ENCODE measurements around the gene AACS.

Gene AACS

GRCh38 chr12:125124320-125124966 lies 59.2 kb downstream of the AACS start:
- TF ChIP-seq TAF1 (IDR thresholded peaks at IDR 0.05; ENCODE audit: borderline replicate concordance, insufficient read depth, low read length) (no peak), FOXP2 (optimal IDR thresholded peaks at IDR 0.05; ENCODE audit: borderline replicate concordance, extremely low read depth, extremely low read length, insufficient read depth) (no peak), POLR2AphosphoS5 (IDR thresholded peaks at IDR 0.05; ENCODE audit: low read depth, low read length) (no peak), SIN3A (IDR thresholded peaks at IDR 0.05; ENCODE audit: borderline replicate concordance, insufficient read depth, low read length) (no peak)
- TF ChIP-seq, protein P1, sequence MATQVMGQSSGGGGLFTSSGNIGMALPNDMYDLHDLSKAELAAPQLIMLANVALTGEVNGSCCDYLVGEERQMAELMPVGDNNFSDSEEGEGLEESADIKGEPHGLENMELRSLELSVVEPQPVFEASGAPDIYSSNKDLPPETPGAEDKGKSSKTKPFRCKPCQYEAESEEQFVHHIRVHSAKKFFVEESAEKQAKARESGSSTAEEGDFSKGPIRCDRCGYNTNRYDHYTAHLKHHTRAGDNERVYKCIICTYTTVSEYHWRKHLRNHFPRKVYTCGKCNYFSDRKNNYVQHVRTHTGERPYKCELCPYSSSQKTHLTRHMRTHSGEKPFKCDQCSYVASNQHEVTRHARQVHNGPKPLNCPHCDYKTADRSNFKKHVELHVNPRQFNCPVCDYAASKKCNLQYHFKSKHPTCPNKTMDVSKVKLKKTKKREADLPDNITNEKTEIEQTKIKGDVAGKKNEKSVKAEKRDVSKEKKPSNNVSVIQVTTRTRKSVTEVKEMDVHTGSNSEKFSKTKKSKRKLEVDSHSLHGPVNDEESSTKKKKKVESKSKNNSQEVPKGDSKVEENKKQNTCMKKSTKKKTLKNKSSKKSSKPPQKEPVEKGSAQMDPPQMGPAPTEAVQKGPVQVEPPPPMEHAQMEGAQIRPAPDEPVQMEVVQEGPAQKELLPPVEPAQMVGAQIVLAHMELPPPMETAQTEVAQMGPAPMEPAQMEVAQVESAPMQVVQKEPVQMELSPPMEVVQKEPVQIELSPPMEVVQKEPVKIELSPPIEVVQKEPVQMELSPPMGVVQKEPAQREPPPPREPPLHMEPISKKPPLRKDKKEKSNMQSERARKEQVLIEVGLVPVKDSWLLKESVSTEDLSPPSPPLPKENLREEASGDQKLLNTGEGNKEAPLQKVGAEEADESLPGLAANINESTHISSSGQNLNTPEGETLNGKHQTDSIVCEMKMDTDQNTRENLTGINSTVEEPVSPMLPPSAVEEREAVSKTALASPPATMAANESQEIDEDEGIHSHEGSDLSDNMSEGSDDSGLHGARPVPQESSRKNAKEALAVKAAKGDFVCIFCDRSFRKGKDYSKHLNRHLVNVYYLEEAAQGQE (IDR thresholded peaks at IDR 0.05; ENCODE audit: insufficient read depth in 1 of 2, low read depth in 2 of 2, low read length in 2 of 2): no peak

- TF ChIP-seq SIN3A (IDR thresholded peaks at IDR 0.05; ENCODE audit: borderline replicate concordance, insufficient read depth, low read length) (no peak), TAF1 (IDR thresholded peaks at IDR 0.05; ENCODE audit: borderline replicate concordance, insufficient read depth, low read length) (no peak), FOXP2 (optimal IDR thresholded peaks at IDR 0.05; ENCODE audit: borderline replicate concordance, extremely low read depth, extremely low read length, insufficient read depth) (no peak), POLR2AphosphoS5 (IDR thresholded peaks at IDR 0.05; ENCODE audit: low read depth, low read length) (no peak)
- TF ChIP-seq, protein P1 (IDR thresholded peaks at IDR 0.05; ENCODE audit: insufficient read depth in 1 of 2, low read depth in 2 of 2, low read length in 2 of 2): no peak
Measured at GRCh38 chr12:125125271-125125670, 60.0 kb downstream of the AACS start.

- TF ChIP-seq SIN3A (IDR thresholded peaks at IDR 0.05; ENCODE audit: borderline replicate concordance, insufficient read depth, low read length) (no peak), POLR2AphosphoS5 (IDR thresholded peaks at IDR 0.05; ENCODE audit: low read depth, low read length) (no peak), FOXP2 (optimal IDR thresholded peaks at IDR 0.05; ENCODE audit: borderline replicate concordance, extremely low read depth, extremely low read length, insufficient read depth) (no peak), TAF1 (IDR thresholded peaks at IDR 0.05; ENCODE audit: borderline replicate concordance, insufficient read depth, low read length) (no peak)
- TF ChIP-seq, protein P1 (IDR thresholded peaks at IDR 0.05; ENCODE audit: insufficient read depth in 1 of 2, low read depth in 2 of 2, low read length in 2 of 2): no peak
Measured at GRCh38 chr12:125128439-125129178, 63.4 kb downstream of the AACS start.

DNA sequence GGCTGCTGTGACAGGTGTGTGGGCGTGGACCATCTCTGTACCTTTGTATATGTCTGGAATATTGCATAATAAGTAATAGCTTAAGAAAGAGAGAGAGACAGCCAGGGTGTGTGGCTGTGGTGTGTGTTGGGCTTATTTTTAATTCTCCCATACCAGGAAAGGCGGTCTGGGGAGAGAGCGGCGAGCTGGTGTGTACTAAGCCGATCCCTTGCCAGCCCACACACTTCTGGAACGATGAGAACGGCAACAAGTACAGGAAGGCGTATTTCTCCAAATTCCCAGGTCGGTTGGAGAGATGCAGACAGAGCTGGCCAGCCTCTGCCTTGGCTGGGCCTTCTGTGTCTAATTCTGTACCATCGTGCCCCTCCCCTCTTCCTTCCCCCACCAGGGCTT lies 63.9 kb downstream of the AACS start:
- TF ChIP-seq, protein P1 (IDR thresholded peaks at IDR 0.05; ENCODE audit: insufficient read depth in 1 of 2, low read depth in 2 of 2, low read length in 2 of 2): no peak
- TF ChIP-seq FOXP2 (optimal IDR thresholded peaks at IDR 0.05; ENCODE audit: borderline replicate concordance, extremely low read depth, extremely low read length, insufficient read depth) (no peak), POLR2AphosphoS5 (IDR thresholded peaks at IDR 0.05; ENCODE audit: low read depth, low read length) (no peak), SIN3A (IDR thresholded peaks at IDR 0.05; ENCODE audit: borderline replicate concordance, insufficient read depth, low read length) (no peak), TAF1 (IDR thresholded peaks at IDR 0.05; ENCODE audit: borderline replicate concordance, insufficient read depth, low read length) (no peak)

All from PFSK-1 (cell line).